ENCODE data around the gene CNIH2.

Gene CNIH2

DNA sequence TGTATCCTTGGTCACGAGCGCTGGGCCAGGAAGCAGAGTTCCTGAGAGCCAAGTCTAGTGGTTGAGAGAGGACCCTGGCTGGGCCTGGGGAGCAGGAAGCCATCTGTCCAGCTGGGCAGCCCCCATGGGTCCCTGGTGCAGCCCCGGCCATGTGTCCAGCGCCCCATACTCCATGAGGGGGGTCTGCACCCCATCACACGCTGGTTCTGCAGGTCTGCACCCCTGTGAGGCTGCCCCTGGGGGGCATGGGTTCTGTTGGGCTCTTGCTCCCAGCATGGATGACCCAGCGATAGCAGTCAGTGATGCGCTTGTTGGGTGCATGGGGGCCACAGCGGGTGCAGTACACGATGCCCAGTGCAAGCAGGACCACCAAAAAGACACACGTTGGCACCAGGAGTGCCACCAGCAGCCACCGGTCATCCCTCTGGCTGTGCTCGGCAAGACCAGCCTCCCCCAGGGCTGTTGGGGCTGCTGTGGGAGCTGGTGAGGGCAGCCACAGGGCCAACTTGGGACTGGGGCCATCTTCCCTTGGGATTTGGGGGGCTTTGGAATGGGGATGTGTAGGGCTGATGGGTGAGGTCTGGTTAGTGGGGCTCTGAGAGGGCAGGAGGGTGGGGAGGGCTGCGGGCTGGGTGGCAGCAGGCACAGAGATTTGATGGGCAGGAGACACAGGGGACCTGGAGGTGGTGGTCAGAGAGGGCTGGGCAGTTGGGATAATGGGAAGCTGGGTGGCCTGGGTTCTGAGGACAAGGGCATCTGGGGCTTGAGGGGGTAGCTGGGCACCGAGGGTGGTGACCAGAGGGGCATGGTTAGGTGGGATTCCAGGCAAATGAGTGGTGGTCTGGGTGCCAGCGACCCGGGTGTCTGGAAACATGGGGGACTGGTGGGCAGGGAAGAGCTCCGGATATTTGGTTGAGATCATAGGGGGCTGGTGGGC lies 36.9 kb downstream of the CNIH2 start:
- Histone ChIP-seq H3K4ac (ENCODE audit: low read depth in 1 of 2, low read length in 2 of 2) (peak overlapping the region; percentile 90 to 96), H3K9me3 (ENCODE audit: control insufficient read depth, low read length) (no peaks in the 10 kb centered on the region), H3K14ac (ENCODE audit: low read length in 2 of 2) (peak overlapping the region in 1 of 2 experiments; percentile 3), H3K79me1 (replicated peaks; ENCODE audit: low read length, poor library complexity, severe bottlenecking) (peaks cover 5% of the 10 kb centered on the region), H3K4me1 (ENCODE audit: control insufficient read depth, insufficient read depth, low read depth, low read length) (peaks cover 51% of the 10 kb centered on the region), H3K27ac (ENCODE audit: low read length, poor library complexity, severe bottlenecking) (no peak overlapping the region), H2AK5ac (ENCODE audit: low read length, severe bottlenecking) (peak overlapping the region; percentile 11), H3K27me3 (ENCODE audit: control insufficient read depth in 1 of 2, insufficient read depth in 1 of 2, low read length in 2 of 2) (no peaks in the 10 kb centered on the region), H2BK15ac (ENCODE audit: low read depth, poor library complexity, severe bottlenecking) (peak overlapping the region; percentile 71), H2AFZ (ENCODE audit: low read depth, low read length) (no peak overlapping the region), H3K36me3 (ENCODE audit: control insufficient read depth in 1 of 2, insufficient read depth in 2 of 2, low read depth in 1 of 2, low read length in 2 of 2) (peaks cover 8 to 17% of the 10 kb centered on the region in 2 experiments), H2BK5ac (ENCODE audit: low read depth, low read length, poor library complexity, severe bottlenecking) (no peak overlapping the region), H3K18ac (ENCODE audit: low read depth in 1 of 2, low read length in 2 of 2) (peak overlapping the region; percentile 76 to 98), H4K91ac (ENCODE audit: low read length) (peak overlapping the region; percentile 79), H2BK120ac (ENCODE audit: low read depth, low read length) (peak overlapping the region; percentile 94), H3K23ac (ENCODE audit: low read length in 2 of 2) (peak overlapping the region in 1 of 2 experiments; percentile 30), H3K4me3 (ENCODE audit: insufficient read depth in 1 of 2, low read depth in 1 of 2, low read length in 2 of 2) (peak overlapping the region in 1 of 2 experiments; percentile 99), H3K4me2 (ENCODE audit: low read length, poor library complexity, severe bottlenecking) (no peak overlapping the region), H4K8ac (ENCODE audit: low read length) (peak overlapping the region; percentile 32), H2BK12ac (ENCODE audit: low read length in 2 of 2) (peak overlapping the region; percentile 86 to 89), H3K9ac (ENCODE audit: low read length) (peak overlapping the region; percentile 94)
- 91% methylated on average over 17 of the region's 17 CpGs for WGBS
- DNase-seq: no peak

DNA sequence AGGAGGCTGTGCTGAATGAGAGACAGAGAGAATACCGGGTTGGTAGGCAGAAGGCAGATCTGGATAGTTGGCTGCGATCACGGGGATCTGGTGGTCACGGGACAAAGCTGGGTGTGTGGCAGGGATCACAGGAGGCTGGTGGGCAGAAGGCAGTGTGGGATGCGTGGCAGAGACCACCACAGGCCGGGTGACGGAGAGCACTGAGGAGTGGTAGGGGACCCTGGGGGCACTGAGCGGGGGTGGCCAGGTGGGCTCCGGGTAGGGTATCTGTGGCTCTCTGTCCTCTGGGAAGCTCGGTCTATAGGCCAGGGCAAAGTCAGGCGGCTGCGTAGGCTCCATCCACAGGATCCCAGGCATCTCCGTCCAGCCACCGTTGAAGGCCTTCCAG lies 37.5 kb downstream of the CNIH2 start:
- H3K9me3 ChIP-seq (ENCODE audit: control insufficient read depth, low read length): no peaks in the 10 kb centered on the region
- H2AK5ac ChIP-seq (ENCODE audit: low read length, severe bottlenecking): no peak overlapping the region
- peak overlapping the region in 1 of 2 experiments; percentile 81 for H3K14ac ChIP-seq (ENCODE audit: low read length in 2 of 2)
- 97% methylated on average over 14 of the region's 14 CpGs for WGBS
- no peak overlapping the region for H2BK120ac ChIP-seq (ENCODE audit: low read depth, low read length)
- H3K18ac ChIP-seq (ENCODE audit: low read depth in 1 of 2, low read length in 2 of 2): peak overlapping the region in 1 of 2 experiments; percentile 55
- H3K27ac ChIP-seq (ENCODE audit: low read length, poor library complexity, severe bottlenecking): no peak overlapping the region
- no peaks in the 10 kb centered on the region for H3K27me3 ChIP-seq (ENCODE audit: control insufficient read depth in 1 of 2, insufficient read depth in 1 of 2, low read length in 2 of 2)
- H3K4me2 ChIP-seq (ENCODE audit: low read length, poor library complexity, severe bottlenecking): no peak overlapping the region
- H2BK5ac ChIP-seq (ENCODE audit: low read depth, low read length, poor library complexity, severe bottlenecking): no peak overlapping the region
- H3K4me3 ChIP-seq (ENCODE audit: insufficient read depth in 1 of 2, low read depth in 1 of 2, low read length in 2 of 2): peak overlapping the region in 1 of 2 experiments; percentile 99
- no peak overlapping the region for H4K8ac ChIP-seq (ENCODE audit: low read length)
- H3K9ac ChIP-seq (ENCODE audit: low read length): peak overlapping the region; percentile 94
- peaks cover 8 to 17% of the 10 kb centered on the region in 2 experiments for H3K36me3 ChIP-seq (ENCODE audit: control insufficient read depth in 1 of 2, insufficient read depth in 2 of 2, low read depth in 1 of 2, low read length in 2 of 2)
- H2BK15ac ChIP-seq (ENCODE audit: low read depth, poor library complexity, severe bottlenecking): peak overlapping the region; percentile 71
- H3K79me1 ChIP-seq (replicated peaks; ENCODE audit: low read length, poor library complexity, severe bottlenecking): peaks cover 5% of the 10 kb centered on the region
- no peak overlapping the region for H3K23ac ChIP-seq (ENCODE audit: low read length in 2 of 2)
- H3K4ac ChIP-seq (ENCODE audit: low read depth in 1 of 2, low read length in 2 of 2): no peak overlapping the region
- H2AFZ ChIP-seq (ENCODE audit: low read depth, low read length): no peak overlapping the region
- peak overlapping the region; percentile 67 for H4K91ac ChIP-seq (ENCODE audit: low read length)
- peaks cover 51% of the 10 kb centered on the region for H3K4me1 ChIP-seq (ENCODE audit: control insufficient read depth, insufficient read depth, low read depth, low read length)
- DNase-seq: no peak
- H2BK12ac ChIP-seq (ENCODE audit: low read length in 2 of 2): peak overlapping the region; percentile 28 to 91

DNA sequence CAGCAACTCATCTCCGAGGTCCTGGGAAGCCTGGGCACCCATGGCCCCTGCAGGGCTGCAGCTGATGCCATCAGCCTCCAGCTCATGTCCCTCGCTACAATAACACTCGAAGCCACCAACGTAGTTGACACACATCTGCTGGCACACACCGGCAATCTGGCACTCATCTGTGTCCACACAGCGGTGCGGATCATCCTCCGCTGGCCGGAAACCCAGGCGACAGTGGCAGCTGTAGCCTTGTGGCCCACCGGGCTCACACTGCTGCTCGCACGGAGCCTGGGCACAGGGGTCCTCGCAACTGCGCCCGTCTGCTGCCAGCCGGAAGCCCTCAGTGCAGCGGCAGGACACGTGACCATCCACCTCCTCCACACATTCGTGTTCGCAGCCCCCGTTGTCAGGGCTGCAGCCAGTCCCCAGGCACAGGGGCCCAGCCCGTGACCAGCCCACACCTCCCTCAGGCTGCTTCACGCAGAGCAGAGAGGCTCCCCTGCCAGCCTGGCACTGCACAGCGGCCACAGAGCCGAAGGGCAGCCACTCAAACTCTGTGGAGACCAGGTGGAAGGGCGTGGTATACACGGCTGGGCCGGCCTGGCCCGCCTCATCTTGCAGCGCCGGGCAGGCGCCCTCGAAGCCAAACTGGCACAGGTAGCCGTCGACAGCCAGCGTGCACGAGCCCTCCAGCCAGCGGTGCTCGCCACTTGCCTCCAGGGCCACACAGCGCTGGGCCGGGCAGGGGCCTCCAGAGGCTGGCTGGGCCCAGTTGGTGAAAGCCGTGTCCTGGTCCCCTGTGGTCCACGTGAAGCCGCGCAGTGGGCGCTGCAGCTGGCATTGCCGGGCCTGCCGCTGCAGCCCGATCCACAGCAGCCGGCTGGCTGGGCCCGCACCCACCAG lies 38.2 kb downstream of the CNIH2 start:
- H3K27me3 ChIP-seq (ENCODE audit: control insufficient read depth in 1 of 2, insufficient read depth in 1 of 2, low read length in 2 of 2): no peaks in the 10 kb centered on the region
- H2BK120ac ChIP-seq (ENCODE audit: low read depth, low read length): peak overlapping the region; percentile 71
- H4K8ac ChIP-seq (ENCODE audit: low read length): peak overlapping the region; percentile 66
- 84% methylated on average over 52 of the region's 52 CpGs for whole genome bisulfite sequencing
- H3K14ac ChIP-seq (ENCODE audit: low read length in 2 of 2): peak overlapping the region in 1 of 2 experiments; percentile 98
- peaks cover 8 to 17% of the 10 kb centered on the region in 2 experiments for H3K36me3 ChIP-seq (ENCODE audit: control insufficient read depth in 1 of 2, insufficient read depth in 2 of 2, low read depth in 1 of 2, low read length in 2 of 2)
- H2BK5ac ChIP-seq (ENCODE audit: low read depth, low read length, poor library complexity, severe bottlenecking): no peak overlapping the region
- peak overlapping the region; percentile 69 for H3K4me2 ChIP-seq (ENCODE audit: low read length, poor library complexity, severe bottlenecking)
- H2BK15ac ChIP-seq (ENCODE audit: low read depth, poor library complexity, severe bottlenecking): peak overlapping the region; percentile 87
- H2AFZ ChIP-seq (ENCODE audit: low read depth, low read length): no peak overlapping the region
- no peak overlapping the region for H3K27ac ChIP-seq (ENCODE audit: low read length, poor library complexity, severe bottlenecking)
- H4K91ac ChIP-seq (ENCODE audit: low read length): peak overlapping the region; percentile 67
- H3K23ac ChIP-seq (ENCODE audit: low read length in 2 of 2): peak overlapping the region in 1 of 2 experiments; percentile 66
- H3K9ac ChIP-seq (ENCODE audit: low read length): peak overlapping the region; percentile 94
- no peak for DNase-seq
- H3K18ac ChIP-seq (ENCODE audit: low read depth in 1 of 2, low read length in 2 of 2): peak overlapping the region; percentile 81 to 93
- peak overlapping the region; percentile 23 to 99 for H3K4me3 ChIP-seq (ENCODE audit: insufficient read depth in 1 of 2, low read depth in 1 of 2, low read length in 2 of 2)
- H3K4me1 ChIP-seq (ENCODE audit: control insufficient read depth, insufficient read depth, low read depth, low read length): peaks cover 51% of the 10 kb centered on the region
- peak overlapping the region; percentile 62 to 90 for H3K4ac ChIP-seq (ENCODE audit: low read depth in 1 of 2, low read length in 2 of 2)
- H2BK12ac ChIP-seq (ENCODE audit: low read length in 2 of 2): peak overlapping the region; percentile 71 to 91
- peaks cover 5% of the 10 kb centered on the region for H3K79me1 ChIP-seq (replicated peaks; ENCODE audit: low read length, poor library complexity, severe bottlenecking)
- peak overlapping the region; percentile 49 for H2AK5ac ChIP-seq (ENCODE audit: low read length, severe bottlenecking)
- H3K9me3 ChIP-seq (ENCODE audit: control insufficient read depth, low read length): no peaks in the 10 kb centered on the region

Measured in mesenchymal stem cell (in vitro differentiated cells and primary cell).